D721Med (cell line): Measurements from ENCODE around the gene ZNF407.

Experiments
- DNase-seq: peaks from one replicate; pipeline ENCODE4 v3.0.0; 2011; ENCODE audit warnings: low spot score; ENCODE audit not compliant: insufficient read length
- FAIRE-seq: peaks from 2 replicates; lab custom pipeline; 2011; peaks lifted over from hg19 to GRCh38; lab: Jason Lieb, UNC
- TF ChIP-seq, protein P1 (sequence below): IDR thresholded peaks from 2 replicates; pipeline ENCODE4 v1.5.1; 2012; ENCODE audit warnings: mild to moderate bottlenecking, control low read depth; ENCODE audit not compliant: insufficient read depth; ENCODE audit errors: missing control alignments

ZNF407 gene

GRCh38 chr18:74826572-74826971, 228.9 kb downstream of the ZNF407 start:
- DNase-seq (no peak), FAIRE-seq (no peak)
- TF ChIP-seq, protein P1, sequence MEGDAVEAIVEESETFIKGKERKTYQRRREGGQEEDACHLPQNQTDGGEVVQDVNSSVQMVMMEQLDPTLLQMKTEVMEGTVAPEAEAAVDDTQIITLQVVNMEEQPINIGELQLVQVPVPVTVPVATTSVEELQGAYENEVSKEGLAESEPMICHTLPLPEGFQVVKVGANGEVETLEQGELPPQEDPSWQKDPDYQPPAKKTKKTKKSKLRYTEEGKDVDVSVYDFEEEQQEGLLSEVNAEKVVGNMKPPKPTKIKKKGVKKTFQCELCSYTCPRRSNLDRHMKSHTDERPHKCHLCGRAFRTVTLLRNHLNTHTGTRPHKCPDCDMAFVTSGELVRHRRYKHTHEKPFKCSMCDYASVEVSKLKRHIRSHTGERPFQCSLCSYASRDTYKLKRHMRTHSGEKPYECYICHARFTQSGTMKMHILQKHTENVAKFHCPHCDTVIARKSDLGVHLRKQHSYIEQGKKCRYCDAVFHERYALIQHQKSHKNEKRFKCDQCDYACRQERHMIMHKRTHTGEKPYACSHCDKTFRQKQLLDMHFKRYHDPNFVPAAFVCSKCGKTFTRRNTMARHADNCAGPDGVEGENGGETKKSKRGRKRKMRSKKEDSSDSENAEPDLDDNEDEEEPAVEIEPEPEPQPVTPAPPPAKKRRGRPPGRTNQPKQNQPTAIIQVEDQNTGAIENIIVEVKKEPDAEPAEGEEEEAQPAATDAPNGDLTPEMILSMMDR: no peak

- DNase-seq (no peak), FAIRE-seq (no peak)
- TF ChIP-seq, protein P1: no peak
Observed at GRCh38 chr18:74828200-74828599, 230.5 kb downstream of the ZNF407 start.

DNA sequence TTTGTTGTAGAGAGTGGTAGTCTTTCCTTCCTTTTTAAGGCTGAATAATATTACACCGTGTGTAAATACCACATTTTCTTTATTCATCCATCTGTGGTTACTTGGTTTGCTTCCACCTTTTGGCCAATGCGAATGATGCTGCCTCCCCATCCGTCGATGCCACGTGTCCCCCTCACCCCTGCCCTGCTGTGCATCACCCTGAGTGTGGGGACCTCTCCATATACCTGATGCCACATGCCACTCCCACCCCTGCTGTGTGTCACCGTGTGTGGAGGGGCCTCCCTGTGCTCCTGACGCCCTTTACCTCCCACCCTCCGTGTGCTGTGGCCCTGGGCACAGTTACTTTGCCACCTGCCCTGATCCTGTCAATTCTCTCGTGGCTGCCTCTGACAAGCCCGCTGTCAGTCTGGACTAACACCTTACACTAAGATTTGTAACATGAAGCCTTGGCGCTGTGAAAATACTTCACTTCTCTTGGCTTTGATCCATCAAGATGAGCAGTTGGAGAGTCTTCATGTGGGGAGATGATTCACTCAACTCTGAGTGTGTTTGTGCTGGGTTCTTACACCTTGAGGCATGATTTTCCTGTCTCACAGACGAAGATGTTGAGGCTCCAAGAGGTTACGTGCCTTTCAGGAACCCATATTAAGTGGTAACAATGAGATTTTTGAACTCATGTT, 234.0 kb downstream of the ZNF407 start:
- DNase-seq (no peak), FAIRE-seq (no peak)
- TF ChIP-seq, protein P1: no peak

DNA sequence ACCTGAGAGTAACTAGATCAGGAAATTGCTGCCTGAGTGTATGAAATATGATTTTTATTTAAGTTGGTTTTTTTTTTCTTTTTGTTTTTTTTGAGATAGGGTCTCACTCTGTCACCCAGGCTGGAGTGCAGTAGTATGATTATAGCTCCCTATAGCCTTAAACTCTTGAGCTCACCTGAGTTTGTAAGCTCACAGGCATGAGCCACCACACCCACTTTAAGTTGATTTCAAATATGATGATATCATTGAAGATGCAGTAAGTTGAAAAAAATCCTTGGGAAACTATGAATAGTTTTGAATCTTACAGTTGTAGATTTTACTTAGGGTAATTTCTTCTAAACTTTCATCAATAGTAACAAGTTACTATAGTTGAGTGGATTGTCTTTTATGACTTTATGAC, 234.7 kb downstream of the ZNF407 start:
- FAIRE-seq (no peak), DNase-seq (no peak)
- TF ChIP-seq, protein P1: no peak

GRCh38 chr18:74832999-74833398, 235.3 kb downstream of the ZNF407 start:
- DNase-seq (no peak), FAIRE-seq (no peak)
- TF ChIP-seq, protein P1: no peak

DNA sequence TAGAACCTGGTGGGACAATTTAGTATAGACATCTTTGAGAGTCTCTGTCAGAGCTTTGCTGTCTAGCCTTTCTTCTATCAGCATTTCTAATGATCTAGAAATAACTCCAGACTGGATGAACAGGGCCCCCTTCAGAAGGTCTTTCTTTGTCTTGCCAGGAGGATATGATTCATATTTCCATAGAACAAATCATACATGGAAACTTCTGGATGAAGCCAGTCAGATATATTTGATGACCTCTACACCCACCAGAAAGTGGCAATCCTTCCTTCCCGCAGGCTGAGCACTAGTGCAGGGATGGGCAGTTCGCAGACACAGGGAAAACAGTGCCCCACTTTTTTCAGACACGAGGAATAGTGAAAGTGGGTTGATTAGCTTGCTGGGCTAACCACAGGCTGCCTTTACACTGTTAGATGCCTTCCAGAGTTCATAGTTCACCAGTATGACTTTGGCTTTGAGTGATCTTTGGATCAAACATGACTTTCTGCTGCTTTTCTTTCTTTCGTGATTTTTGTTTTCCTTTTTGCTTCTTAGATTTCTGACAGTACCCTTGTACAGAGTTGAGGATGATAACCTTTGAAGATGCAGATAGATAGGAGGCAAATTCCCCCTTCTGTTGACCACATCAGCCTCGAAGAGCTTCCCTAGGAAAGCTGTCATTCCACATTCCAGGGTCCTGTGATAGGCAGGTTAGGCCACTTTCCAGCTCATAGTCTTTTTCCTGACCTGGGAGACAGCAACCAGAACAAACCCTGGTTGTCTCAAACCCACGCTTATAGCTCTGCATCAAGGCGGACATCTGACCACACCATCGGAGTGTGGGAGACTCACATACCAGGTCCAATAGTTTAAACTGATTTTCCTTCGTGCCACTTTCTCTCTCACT, 237.0 kb downstream of the ZNF407 start:
- FAIRE-seq (no peak), DNase-seq (no peak)
- TF ChIP-seq, protein P1: no peak
